ENCODE measurements around the gene PRDM8.

The PRDM8 gene

GRCh38 chr4:80183250-80184052, 13.9 kb upstream of the PRDM8 start:
- DNase-seq (ENCODE audit: low read depth in 2 of 2) = no peak

DNA sequence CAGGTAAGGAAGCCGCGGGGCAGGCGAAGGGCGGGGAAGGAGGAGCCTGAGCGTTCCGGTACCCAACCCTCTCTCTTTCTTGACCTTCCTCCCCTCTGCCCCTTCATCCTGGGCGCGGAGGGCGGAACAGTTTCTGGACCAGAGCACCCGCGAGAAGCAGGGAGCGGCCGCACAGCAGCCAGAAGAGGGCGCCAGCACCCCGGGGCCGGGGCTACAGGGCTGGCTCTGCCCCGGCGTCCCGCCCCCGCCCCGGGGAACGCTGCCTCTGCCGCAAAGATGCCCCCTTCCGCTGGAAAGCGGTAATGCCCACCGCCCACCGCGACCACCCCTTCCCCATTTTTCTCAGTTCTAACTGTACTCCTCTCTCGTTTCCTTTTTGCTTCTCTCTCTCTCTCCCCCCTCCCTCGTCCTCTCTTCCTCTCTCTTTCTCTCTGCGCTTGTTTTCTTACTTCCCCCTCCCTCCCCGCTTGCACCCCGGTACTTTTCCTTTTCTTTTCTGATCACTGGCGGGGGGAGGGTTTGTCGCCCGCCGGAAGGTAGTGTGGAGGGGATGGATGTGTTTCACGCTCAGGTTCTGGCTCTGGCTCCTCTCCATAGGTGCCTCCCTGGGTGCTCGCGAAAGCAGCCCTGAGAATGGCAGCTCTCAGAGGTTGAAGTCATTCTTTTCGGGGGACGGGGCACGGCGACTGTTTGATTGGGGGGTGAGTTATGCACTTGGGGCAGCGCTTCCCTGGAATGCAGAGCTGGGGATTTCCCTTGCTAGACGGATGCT, 13.1 kb upstream of the PRDM8 start:
- DNase-seq (ENCODE audit: low read depth in 2 of 2) = peak; percentile 77 to 91

- DNase-seq (ENCODE audit: low read depth in 2 of 2) = no peak
Measured at GRCh38 chr4:80184825-80185756, 12.2 kb upstream of the PRDM8 start.

DNA sequence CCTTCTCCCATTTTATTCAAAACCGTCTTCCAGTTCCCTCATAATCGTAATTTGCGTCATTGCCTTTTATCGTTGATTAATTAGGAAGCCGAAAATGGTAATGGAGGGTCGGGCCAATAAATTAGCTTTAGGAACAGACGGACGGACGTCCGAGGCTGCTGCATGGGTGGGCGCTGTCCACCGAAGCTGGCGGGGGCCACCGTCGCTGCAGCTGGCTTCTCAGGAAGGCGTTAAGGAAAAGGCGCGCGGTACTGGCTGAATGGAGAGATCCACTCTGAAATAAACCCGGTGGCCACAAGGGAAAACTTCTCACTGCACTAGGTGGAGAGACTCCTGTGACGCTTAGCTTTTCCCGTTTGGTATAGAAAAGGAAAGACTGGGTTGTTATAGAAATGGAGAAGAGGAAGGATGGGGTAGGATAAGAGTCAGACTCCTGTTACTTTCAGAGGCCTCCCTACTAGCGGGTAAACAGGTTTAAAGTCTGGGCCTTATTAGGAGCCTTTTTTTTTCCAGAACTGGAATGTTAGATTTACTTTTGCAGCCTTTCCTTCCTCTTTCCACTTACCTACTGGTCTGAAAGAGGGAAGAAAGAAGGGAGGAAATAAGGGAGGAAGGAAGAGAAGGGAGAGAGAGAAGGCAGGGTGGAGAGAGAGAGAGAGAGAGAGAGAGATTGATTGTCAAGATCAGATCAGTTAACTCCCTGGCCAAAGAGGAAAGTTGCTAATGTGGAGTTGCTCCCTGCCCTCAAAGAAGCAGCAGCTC, 11.3 kb upstream of the PRDM8 start:
- no peak for DNase-seq (ENCODE audit: low read depth in 2 of 2)

- DNase-seq (ENCODE audit: low read depth in 2 of 2) = no peak
Measured at GRCh38 chr4:80186676-80187075, 10.6 kb upstream of the PRDM8 start.

GRCh38 chr4:80187677-80188076, 9.6 kb upstream of the PRDM8 start:
- no peak for DNase-seq (ENCODE audit: low read depth in 2 of 2)

- no peak for DNase-seq (ENCODE audit: low read depth in 2 of 2)
Measured at GRCh38 chr4:80188457-80188800, 8.9 kb upstream of the PRDM8 start.

GRCh38 chr4:80188801-80189458, 8.4 kb upstream of the PRDM8 start:
- DNase-seq (ENCODE audit: low read depth in 2 of 2) = no peak

- DNase-seq (ENCODE audit: low read depth in 2 of 2) = no peak
Measured at GRCh38 chr4:80189581-80189955, 7.7 kb upstream of the PRDM8 start.

DNA sequence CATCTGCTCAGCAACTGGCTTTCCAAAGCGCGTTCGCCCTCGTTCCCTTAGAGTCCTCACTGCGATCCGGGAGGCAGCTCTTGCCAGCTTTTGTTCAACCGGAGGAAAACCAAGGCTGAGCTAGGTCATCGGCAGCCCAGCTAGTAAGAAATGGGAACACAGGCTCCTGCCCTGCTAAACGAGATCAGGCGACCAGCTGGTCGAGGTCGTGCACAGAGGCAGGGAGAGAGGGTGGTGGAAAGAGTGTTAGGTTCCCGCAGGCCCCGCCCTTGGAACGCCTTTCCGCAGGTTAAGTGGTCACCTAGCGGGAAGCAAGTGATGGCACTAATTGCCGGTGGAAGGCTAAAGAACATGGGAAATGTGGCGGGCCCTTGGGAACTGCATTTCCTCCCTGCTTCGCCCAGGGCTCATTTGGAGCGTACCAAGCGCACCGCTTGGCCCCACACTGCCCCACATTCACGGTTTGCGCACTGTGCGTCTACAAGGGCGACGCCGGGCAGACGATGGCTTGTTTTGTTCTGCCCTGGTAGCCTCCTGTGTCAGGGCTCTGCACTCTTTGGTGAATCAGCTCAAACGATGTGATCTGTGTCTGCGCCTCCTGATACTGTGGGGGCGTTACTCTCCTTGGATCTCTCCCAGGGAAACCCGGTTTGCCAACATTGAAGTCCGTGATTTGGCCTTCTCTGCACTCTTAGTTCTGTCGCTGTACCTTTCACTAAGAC, 7.2 kb upstream of the PRDM8 start:
- DNase-seq (ENCODE audit: low read depth in 2 of 2) = no peak

GRCh38 chr4:80192252-80192866, 4.9 kb upstream of the PRDM8 start:
- DNase-seq (ENCODE audit: low read depth in 2 of 2) = no peak

DNA sequence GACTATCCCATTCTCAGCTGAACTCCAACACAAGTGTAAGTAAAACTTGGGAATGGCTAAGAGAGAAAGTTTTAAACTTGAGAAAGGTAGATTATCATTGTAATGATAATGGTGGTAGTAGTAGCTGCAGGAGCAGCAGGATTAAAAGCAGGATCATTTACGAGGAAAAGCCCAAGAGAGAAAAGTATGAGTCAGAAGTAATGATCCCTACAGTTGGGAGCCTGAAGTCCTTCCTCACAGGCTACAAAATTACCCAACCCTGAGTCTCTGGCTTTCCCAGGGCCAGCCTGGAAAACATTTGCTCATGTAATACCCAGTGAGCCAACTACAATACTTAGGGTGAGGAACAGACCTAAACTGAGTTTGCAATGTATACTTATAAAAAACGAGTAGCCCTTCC, 4.4 kb upstream of the PRDM8 start:
- no peak for DNase-seq (ENCODE audit: low read depth in 2 of 2)

DNA sequence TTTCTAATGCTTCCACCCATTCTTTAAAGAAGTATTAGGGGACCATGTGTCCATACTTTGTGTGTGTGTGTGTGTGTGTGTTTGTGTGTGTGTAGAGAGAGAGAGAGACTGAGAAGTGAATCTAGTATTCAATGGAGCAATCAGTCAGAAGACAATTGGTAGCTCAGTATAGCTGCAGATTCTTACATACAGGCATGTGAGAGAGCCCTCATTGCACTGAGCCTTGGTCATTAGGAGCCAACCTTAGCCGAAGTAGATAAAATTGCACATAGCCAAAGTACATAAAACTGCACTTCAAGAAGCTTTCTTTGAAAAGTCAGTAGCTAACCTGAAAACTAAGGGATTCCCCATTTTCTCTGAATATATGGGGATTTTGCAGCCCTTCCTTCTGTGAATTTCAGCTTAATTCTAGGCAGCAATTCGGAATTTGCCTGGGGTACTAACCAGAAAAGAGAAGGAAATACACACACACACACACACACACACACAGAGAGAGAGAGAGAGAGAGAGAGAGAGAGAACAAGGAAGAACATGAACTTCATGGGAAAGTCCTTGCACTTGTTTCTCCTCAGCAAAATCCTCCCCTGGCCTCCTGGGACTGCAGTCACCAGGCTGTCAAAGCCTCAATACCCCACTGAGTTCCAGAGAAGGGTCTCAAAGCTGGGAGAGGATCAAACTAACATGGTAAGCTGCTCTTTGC, 1.7 kb upstream of the PRDM8 start:
- no peak for DNase-seq (ENCODE audit: low read depth in 2 of 2)

- no peak for DNase-seq (ENCODE audit: low read depth in 2 of 2)
Measured at GRCh38 chr4:80196259-80196921, 913 bp upstream of the PRDM8 start.

- DNase-seq (ENCODE audit: low read depth in 2 of 2) = no peak
Measured at GRCh38 chr4:80197601-80198440, 518 bp downstream of the PRDM8 start.

DNA sequence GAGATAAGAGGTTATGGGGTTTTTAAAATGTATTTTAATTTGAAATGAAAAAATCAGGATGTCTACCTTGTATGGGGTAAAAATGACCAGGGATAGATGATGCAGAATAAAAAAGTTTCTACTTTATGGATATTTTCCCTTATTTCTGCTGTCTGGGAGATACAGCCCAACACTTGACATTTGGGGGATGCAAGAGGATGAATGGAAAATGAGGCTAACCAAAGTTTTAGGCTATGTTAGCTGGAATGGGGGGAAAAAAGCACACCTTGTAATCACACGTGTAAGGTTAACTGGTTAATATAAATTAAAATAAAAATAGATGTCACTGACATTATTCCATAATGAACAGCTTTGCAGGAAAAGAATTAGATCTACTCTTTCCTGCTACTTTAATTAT, 1.1 kb downstream of the PRDM8 start:
- no peak for DNase-seq (ENCODE audit: low read depth in 2 of 2)

DNA sequence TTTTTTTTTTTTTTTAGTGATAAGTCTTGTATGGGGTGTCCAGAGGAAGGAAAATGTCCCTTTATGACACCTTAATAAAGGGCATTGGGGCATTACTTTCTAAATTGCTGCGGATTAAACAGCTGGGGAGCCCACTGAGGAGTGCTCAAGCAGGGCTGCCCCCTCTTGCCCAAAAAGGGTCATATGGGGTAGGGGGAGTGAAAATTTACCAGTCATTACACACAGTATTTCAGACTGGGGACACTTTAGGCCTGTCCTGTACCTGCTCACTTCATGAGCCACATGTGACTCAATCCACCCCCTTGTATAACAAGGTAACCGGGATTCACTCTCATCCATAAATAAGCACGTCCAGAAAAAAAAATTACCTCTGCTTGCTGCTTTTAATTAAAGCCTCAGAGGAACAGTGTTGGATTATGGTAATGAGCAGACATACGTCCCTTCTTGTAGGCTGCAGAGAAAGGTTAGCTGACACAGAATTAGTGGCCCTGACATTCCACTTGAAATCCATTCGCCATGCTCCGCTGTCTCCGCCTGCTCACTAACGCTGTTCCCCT, 1.8 kb downstream of the PRDM8 start:
- DNase-seq (ENCODE audit: low read depth in 2 of 2) = no peak
